WERI-Rb-1 (cell line): ENCODE measurements around the gene TAF4.
"Not testable (repeated sequence)": the region's sequence is repeated elsewhere in the genome, so short reads cannot be mapped to it uniquely, and the experiment has no call there.

Experiments
- DNase-seq: peaks from one replicate; pipeline ENCODE4 v3.0.0-alpha.2; 2020
- H3K27ac ChIP-seq: fragments of 250-450 bp; sonication (Bioruptor Pico); 2 replicates; pipeline ENCODE4 v1.5.1; 2020; ENCODE audit warnings: mild to moderate bottlenecking, moderate library complexity
- H3K27me3 ChIP-seq: fragments of 250-450 bp; sonication (Bioruptor Pico); 2 replicates; pipeline ENCODE4 v1.5.1; 2021; ENCODE audit warnings: mild to moderate bottlenecking, low read depth, moderate library complexity; ENCODE audit not compliant: insufficient read depth, severe bottlenecking
- H3K36me3 ChIP-seq: fragments of 250-450 bp; sonication (Bioruptor Pico); 2 replicates; pipeline ENCODE4 v1.5.1; 2020; ENCODE audit warnings: mild to moderate bottlenecking, moderate library complexity
- H3K4me3 ChIP-seq: 2 replicates; pipeline ENCODE4 v1.5.1; 2011; ENCODE audit warnings: low read depth, mild to moderate bottlenecking, control low read depth, low read length
- H3K9me3 ChIP-seq: fragments of 250-450 bp; sonication (Bioruptor Pico); 2 replicates; pipeline ENCODE4 v1.5.1; 2021; ENCODE audit warnings: mild to moderate bottlenecking, moderate library complexity; ENCODE audit not compliant: severe bottlenecking
- TF ChIP-seq, protein P1 (sequence below): IDR thresholded peaks from 2 replicates; pipeline ENCODE4 v1.5.1; 2011; ENCODE audit warnings: low read depth, mild to moderate bottlenecking, control low read depth, inconsistent platforms, low read length

TAF4 gene

DNA sequence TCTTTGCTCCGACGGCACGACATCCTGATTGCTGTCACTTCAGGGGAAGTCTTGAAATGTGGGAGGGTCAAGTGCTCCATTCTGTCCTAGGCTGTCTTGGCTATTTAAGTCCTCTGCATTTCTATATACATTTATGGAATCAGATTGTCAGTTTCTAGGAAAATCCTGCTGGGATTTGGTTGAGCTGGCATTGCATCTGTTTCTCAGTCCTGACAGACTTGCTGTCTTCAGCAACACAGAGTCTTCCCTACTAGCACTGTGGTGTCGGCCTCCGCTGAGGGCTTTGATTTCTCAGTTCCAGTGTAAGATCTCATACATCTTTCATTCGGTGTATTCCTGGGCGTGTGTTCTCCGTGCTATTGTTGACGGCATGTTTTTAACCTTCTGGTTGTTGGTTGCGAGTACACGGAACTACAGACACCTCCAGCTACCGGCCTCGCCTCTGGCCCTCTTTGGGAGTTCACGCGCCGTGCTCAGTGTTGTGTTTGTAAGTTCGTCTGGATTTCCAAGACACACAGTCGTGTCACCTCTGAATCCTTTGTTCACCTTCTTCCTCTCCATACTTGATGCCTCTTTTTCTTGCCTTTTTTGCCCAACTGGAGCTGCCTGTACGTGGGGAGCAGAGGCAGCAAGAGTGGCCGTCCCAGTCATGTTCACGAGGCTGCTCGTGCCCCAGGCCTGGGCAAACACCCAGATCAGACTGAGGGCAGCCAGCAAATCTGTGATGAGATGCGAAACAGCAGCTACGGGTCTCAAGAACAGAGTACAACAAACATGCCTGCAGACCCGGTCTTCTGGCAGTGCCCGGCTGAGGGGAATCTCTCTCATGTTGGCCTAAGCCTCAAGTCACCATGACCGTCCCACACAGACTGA is 92.8 kb downstream of the TAF4 start:
- no peak overlapping the region for H3K27ac ChIP-seq
- H3K27me3 ChIP-seq = no peaks in the 10 kb centered on the region
- peaks cover 41% of the 10 kb centered on the region for H3K36me3 ChIP-seq
- TF ChIP-seq, protein P1, sequence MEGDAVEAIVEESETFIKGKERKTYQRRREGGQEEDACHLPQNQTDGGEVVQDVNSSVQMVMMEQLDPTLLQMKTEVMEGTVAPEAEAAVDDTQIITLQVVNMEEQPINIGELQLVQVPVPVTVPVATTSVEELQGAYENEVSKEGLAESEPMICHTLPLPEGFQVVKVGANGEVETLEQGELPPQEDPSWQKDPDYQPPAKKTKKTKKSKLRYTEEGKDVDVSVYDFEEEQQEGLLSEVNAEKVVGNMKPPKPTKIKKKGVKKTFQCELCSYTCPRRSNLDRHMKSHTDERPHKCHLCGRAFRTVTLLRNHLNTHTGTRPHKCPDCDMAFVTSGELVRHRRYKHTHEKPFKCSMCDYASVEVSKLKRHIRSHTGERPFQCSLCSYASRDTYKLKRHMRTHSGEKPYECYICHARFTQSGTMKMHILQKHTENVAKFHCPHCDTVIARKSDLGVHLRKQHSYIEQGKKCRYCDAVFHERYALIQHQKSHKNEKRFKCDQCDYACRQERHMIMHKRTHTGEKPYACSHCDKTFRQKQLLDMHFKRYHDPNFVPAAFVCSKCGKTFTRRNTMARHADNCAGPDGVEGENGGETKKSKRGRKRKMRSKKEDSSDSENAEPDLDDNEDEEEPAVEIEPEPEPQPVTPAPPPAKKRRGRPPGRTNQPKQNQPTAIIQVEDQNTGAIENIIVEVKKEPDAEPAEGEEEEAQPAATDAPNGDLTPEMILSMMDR = no peak
- no peaks in the 10 kb centered on the region for H3K9me3 ChIP-seq
- no peak overlapping the region for H3K4me3 ChIP-seq
- DNase-seq = no peak

DNA sequence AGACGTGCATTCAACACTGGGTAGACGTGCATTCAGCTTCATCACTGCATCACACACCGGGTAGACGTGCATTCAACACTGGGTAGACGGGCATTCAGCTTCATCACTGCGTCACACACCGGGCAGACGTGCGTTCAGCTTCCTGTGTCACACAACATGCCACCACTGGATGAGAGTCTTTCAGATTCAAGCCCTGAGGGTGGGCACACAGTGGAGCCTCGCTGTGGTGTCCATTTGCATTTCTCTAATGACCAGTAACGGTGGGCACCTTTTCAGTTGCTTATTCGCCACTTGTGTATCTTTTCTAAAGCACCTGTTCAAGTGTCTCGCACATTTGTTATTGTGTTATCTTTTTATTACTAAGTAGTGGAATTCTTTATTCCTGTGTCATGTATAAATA is 94.1 kb downstream of the TAF4 start:
- not testable (repeated sequence) for H3K27me3 ChIP-seq, H3K27ac ChIP-seq, H3K4me3 ChIP-seq, H3K9me3 ChIP-seq, DNase-seq
- peaks cover 41% of the 10 kb centered on the region for H3K36me3 ChIP-seq

DNA sequence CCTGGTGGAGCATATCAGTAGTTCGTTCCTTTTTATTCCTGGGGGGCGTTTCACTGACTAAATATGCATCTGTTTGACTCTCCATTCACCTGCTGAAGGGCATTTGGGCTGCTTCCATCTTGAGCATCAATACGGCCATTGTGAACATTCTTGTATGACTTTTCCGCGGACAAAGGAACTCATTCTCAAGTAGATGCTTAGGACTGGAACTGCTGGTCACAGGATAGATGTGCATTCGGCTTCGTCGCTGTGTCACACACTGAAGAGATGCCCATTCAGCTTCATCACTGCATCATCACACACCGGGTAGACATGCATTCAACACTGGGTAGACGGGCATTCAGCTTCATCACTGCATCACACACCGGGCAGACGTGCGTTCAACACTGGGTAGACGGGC is 95.3 kb downstream of the TAF4 start:
- H3K4me3 ChIP-seq = no peak overlapping the region
- DNase-seq = no peak
- no peak overlapping the region for H3K27ac ChIP-seq
- no peaks in the 10 kb centered on the region for H3K27me3 ChIP-seq
- no peaks in the 10 kb centered on the region for H3K9me3 ChIP-seq
- H3K36me3 ChIP-seq = peaks cover 35% of the 10 kb centered on the region
- TF ChIP-seq, protein P1 = no peak

DNA sequence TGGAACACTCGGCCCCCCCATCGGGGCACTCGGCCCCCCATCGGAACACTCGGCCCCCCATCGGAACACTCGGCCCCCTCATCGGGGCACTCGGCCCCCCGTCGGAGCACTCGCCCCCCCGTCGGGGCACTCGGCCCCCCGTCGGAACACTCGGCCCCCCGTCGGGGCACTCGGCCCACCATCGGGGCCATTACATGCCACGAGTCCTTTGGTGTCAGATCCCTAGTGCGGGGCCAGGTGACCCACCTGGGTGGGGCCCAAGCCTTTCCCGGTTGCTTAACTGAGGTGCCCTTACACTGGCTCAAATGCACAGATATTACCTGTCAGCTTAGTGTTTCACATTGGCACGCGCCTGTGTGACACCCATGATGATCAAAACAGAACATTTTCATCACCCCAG is 95.9 kb downstream of the TAF4 start:
- TF ChIP-seq, protein P1 = no peak
- Histone ChIP-seq H3K9me3 (no peaks in the 10 kb centered on the region), H3K4me3 (no peak overlapping the region), H3K27me3 (no peaks in the 10 kb centered on the region), H3K27ac (no peak overlapping the region), H3K36me3 (peaks cover 30% of the 10 kb centered on the region)
- DNase-seq = no peak

DNA sequence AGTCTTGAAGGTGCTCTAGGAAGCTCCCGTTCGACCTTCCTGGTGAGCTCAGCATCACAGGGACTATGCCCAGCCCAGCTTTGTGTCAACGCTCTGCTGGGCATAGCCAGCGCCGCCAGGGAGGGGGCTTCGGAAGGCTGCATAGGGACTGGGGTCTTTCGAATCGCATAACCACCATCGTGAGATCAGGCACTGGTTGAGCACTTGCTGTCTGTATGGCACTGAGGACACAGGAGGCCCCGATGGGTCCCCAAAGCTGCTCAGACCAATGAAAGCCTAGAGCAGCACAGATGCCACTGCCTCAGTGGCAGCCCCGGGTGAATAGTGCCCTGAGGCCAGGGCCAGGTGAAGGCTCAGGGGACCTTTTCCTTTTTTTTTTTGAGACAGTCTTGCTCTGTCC is 96.7 kb downstream of the TAF4 start:
- H3K9me3 ChIP-seq = no peaks in the 10 kb centered on the region
- no peak overlapping the region for H3K4me3 ChIP-seq
- H3K27ac ChIP-seq = no peak overlapping the region
- no peak for DNase-seq
- no peaks in the 10 kb centered on the region for H3K27me3 ChIP-seq
- TF ChIP-seq, protein P1 = no peak
- peaks cover 22% of the 10 kb centered on the region for H3K36me3 ChIP-seq

DNA sequence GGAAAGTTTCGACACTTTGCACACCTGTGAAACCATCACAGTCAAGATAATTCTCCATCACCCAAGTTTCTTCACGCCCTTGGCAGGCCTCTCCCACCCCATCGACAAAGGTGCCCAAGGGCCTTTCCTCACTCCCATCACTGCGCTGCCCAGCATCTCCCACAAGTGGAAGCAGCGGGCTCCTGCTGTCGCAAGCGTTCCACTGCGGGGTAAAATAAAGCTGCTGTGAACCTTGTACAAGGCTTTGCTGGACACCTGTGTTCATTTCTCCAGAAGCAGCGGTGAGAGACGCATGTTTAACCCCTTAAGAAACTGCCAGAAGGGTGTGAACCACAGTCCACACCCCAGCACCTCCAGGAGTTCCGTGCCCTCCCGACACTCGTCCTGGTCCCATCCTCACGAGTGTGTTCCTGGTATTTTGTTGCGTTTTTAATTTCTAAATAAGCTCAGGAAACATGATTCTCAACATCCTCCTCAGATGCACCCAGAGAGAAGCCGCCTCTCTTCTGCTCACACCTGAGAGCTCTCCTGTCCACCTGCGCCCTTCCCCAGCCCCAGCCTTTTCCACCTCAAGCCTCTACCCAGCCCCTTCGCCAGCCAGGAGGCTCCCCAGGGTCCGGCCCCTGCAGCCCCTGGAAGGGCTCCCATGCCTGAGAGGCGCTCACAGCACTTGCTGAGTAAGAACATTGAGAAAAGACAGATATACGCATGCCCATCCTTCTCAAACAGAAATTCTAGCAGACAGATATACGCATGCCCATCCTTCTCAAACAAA is 97.5 kb downstream of the TAF4 start:
- Histone ChIP-seq H3K4me3 (no peak overlapping the region), H3K9me3 (no peaks in the 10 kb centered on the region), H3K27ac (no peak overlapping the region), H3K27me3 (no peaks in the 10 kb centered on the region), H3K36me3 (peaks cover 16% of the 10 kb centered on the region)
- TF ChIP-seq, protein P1 = no peak
- no peak for DNase-seq
